ENCODE data around the gene CCDC116.

Gene CCDC116

GRCh38 chr22:21682385-21683175 lies 50.0 kb downstream of the CCDC116 start:
- no peak for DNase-seq (ENCODE audit: low read depth)

GRCh38 chr22:21683401-21683811 lies 50.8 kb downstream of the CCDC116 start:
- DNase-seq (ENCODE audit: low read depth) = no peak

GRCh38 chr22:21684492-21685163 lies 52.1 kb downstream of the CCDC116 start:
- no peak for DNase-seq (ENCODE audit: low read depth)

- DNase-seq (ENCODE audit: low read depth) = no peak
Measured at GRCh38 chr22:21685164-21685513, 52.6 kb downstream of the CCDC116 start.

GRCh38 chr22:21686193-21686608 lies 53.6 kb downstream of the CCDC116 start:
- no peak for DNase-seq (ENCODE audit: low read depth)
